ENCODE results near the gene MAEL. TPM values are rescaled to one million over a fixed set of nuclear protein-coding genes. Genes with fewer than 3 reads are reported as not detected.

The MAEL gene
- polyA plus RNA-seq, 1 of the 3 experiments (the other 2 are of a cell fraction), result not detected

GRCh38 chr1:167051907-167052306 lies 62.8 kb downstream of the MAEL start (continued):
- no peak for TF ChIP-seq RCOR1 (IDR thresholded peaks at IDR 0.05; ENCODE audit: low read length)
- no peak for TF ChIP-seq TAF1 (IDR thresholded peaks at IDR 0.05; ENCODE audit: borderline replicate concordance, low read depth, low read length)
- TF ChIP-seq EZH2phosphoT487 (IDR thresholded peaks at IDR 0.05; ENCODE audit: borderline replicate concordance, low read depth), result no peak
- TF ChIP-seq RFX5 (IDR thresholded peaks at IDR 0.05; ENCODE audit: low read length), result no peak
- no peak for TF ChIP-seq POLR2AphosphoS5 (IDR thresholded peaks at IDR 0.05; ENCODE audit: low read depth, low read length)
- TF ChIP-seq NRF1 (IDR thresholded peaks at IDR 0.05; ENCODE audit: low read depth, low read length), result no peak
- TF ChIP-seq CTCF (IDR thresholded peaks at IDR 0.05), result no peak

GRCh38 chr1:167052389-167052788 lies 63.3 kb downstream of the MAEL start:
- ChIA-PET CTCF (interaction anchor here (0.8 to 19.2 kb wide), 6 partner anchors 8 to 154 kb away, joined by 3 to 769 read pairs (median 8); no protein-coding TSS in a partner anchor), POLR2A (interaction anchor here (0.6 kb wide), 1 partner anchor 399 kb away, joined by 3 read pairs; no protein-coding TSS in a partner anchor)
- no peak overlapping the region for H3K4me3 ChIP-seq (ENCODE audit: low read depth in 2 of 2, low read length in 1 of 2)
- no peak overlapping the region for H3K27ac ChIP-seq (ENCODE audit: low read depth in 2 of 2, low read length in 1 of 2)
- H3K9me3 ChIP-seq, result no peaks in the 10 kb centered on the region
- H3K79me2 ChIP-seq (ENCODE audit: insufficient read depth), result no peaks in the 10 kb centered on the region
- no peaks in the 10 kb centered on the region for H3K9me2 ChIP-seq
- WGBS (ENCODE audit: low lambda C conversion rate), result 49% methylated on average over 8 of the region's 8 CpGs
- H3K36me3 ChIP-seq (replicated peaks in 1 of 2; ENCODE audit: control insufficient read depth in 1 of 2, insufficient read depth in 2 of 2, low read length in 1 of 2), result no peaks in the 10 kb centered on the region
- peak; percentile 52 for DNase-seq
- H3K27me3 ChIP-seq (ENCODE audit: insufficient read depth), result peaks cover 4% of the 10 kb centered on the region; the same call in 1 of the 2 replicates
- TF ChIP-seq CTCF (IDR thresholded peaks at IDR 0.05) (peak; percentile 51), TAF1 (IDR thresholded peaks at IDR 0.05; ENCODE audit: borderline replicate concordance, low read depth, low read length) (no peak)
- no peak overlapping the region for H2AFZ ChIP-seq (ENCODE audit: low read depth)
- H3K9ac ChIP-seq, result no peak overlapping the region
- no peaks in the 10 kb centered on the region for H4K20me1 ChIP-seq (ENCODE audit: insufficient read depth)
- no peaks in the 10 kb centered on the region for H3K4me1 ChIP-seq (ENCODE audit: control insufficient read depth in 1 of 2, insufficient read depth in 2 of 2, low read depth in 1 of 2, low read length in 1 of 2)
- no peaks in the 10 kb centered on the region for H3F3A ChIP-seq (replicated peaks; ENCODE audit: insufficient read depth)
- H3K4me2 ChIP-seq, result no peak overlapping the region

- H3K9me2 ChIP-seq, result no peaks in the 10 kb centered on the region
- H3K4me1 ChIP-seq (ENCODE audit: control insufficient read depth in 1 of 2, insufficient read depth in 2 of 2, low read depth in 1 of 2, low read length in 1 of 2), result peaks cover 0 to 5% of the 10 kb centered on the region in 2 experiments; a peak in 1 of 4 replicates
- H3K36me3 ChIP-seq (replicated peaks in 1 of 2; ENCODE audit: control insufficient read depth in 1 of 2, insufficient read depth in 2 of 2, low read length in 1 of 2), result no peaks in the 10 kb centered on the region
- no peak overlapping the region for H3K27ac ChIP-seq (ENCODE audit: low read depth in 2 of 2, low read length in 1 of 2)
- no peak overlapping the region for H3K9ac ChIP-seq
- CTCF ChIA-PET, result interaction anchor here (0.6 to 19.2 kb wide), 7 partner anchors 10 to 479 kb away, joined by 3 to 769 read pairs (median 3); no protein-coding TSS in a partner anchor
- no peak for DNase-seq
- POLR2A ChIA-PET, result no interaction called here
- H2AFZ ChIP-seq (ENCODE audit: low read depth), result no peak overlapping the region
- H4K20me1 ChIP-seq (ENCODE audit: insufficient read depth), result no peaks in the 10 kb centered on the region
- no peaks in the 10 kb centered on the region for H3K79me2 ChIP-seq (ENCODE audit: insufficient read depth)
- no CpG with 5 or more reads among the region's 3 CpGs for WGBS (ENCODE audit: low lambda C conversion rate)
- peaks cover 4% of the 10 kb centered on the region; the same call in 1 of the 2 replicates for H3K27me3 ChIP-seq (ENCODE audit: insufficient read depth)
- no peak overlapping the region for H3K4me2 ChIP-seq
- no peak overlapping the region for H3K4me3 ChIP-seq (ENCODE audit: low read depth in 2 of 2, low read length in 1 of 2)
- H3F3A ChIP-seq (replicated peaks; ENCODE audit: insufficient read depth), result no peaks in the 10 kb centered on the region
- H3K9me3 ChIP-seq, result no peaks in the 10 kb centered on the region
- TF ChIP-seq USF2 (IDR thresholded peaks at IDR 0.05; ENCODE audit: borderline replicate concordance, low read depth, low read length) (no peak), IRF3 (IDR thresholded peaks at IDR 0.05; ENCODE audit: low read depth, low read length) (no peak), SIN3A (IDR thresholded peaks at IDR 0.05; ENCODE audit: borderline replicate concordance, low read depth, low read length) (no peak), ZBTB33 (IDR thresholded peaks at IDR 0.05; ENCODE audit: borderline replicate concordance, low read depth) (no peak)
These were observed 65.5 kb downstream of the MAEL start for GRCh38 chr1:167054531-167054930.

All from SK-N-SH (cell line).